SK-MEL-5 (cell line): Measurements from ENCODE around the gene NCEH1. TPM values are rescaled to one million over a fixed set of nuclear protein-coding genes. Genes with fewer than 3 reads are reported as not detected.
"Not testable (repeated sequence)": the region's sequence is repeated elsewhere in the genome, so short reads cannot be mapped to it uniquely, and the experiment has no call there.

Experiments used
- DNase-seq: peaks from one replicate; pipeline ENCODE4 v3.0.0-alpha.2; 2016; ENCODE audit warnings: low read depth, low spot score
- in situ Hi-C: cut with HindIII; loops from 2 replicates; pipeline ENCODE4 v1.10.0; 2016; ENCODE audit warnings: low sequenced_read_pairs, high pct_unique_total_duplicates, low pct_unique_long_range_greater_than_20kb
- total RNA-seq: library from RNA; depleted of rRNA; stranded (reverse); fragments of >200 nt; shearing (Covaris generic); gene quantifications from 2 replicates; pipeline ENCODE4 v1.2.3, GENCODE V29; 2014

The NCEH1 gene
- total RNA-seq, 1 experiment from 2014 or later, result 4.4 TPM

DNA sequence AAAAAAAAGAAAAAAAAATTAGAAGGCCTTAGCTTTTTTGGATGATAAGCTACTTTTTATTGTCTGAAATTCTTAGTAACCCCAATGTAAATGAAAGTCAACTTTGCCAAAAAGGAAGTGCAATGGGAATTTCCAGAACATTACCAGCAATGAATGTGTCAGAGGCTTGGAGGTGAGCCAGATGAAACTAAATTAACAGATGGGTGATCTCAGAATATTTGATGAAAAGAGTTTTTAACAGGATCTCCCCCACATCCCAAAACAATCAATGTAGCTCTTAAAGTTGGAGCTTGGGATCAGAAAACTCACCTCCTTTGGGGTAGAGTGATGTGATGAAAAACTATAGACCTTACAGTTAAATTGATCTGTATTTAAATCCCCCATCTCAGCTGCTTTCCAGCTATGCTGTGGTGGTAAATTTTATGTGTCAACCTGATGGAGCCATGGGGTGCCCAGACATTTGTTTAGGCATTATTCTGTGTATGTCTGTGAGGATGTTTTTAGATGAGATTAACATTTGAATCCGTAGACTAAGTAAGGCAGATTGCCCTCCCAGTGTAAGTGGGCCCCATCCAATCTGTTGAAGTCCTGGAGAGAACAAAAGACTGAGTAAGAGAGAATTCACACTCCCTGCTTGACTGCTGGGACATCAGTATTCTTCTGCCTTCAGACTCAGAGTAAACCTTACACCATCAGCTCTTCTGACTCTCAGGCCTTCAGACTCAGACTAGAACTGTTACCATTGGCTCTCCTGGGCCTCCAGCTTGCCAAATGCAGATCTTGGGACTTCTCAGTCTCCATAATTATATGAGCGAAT is 103.4 kb downstream of the NCEH1 start:
- DNase-seq, result no peak

DNA sequence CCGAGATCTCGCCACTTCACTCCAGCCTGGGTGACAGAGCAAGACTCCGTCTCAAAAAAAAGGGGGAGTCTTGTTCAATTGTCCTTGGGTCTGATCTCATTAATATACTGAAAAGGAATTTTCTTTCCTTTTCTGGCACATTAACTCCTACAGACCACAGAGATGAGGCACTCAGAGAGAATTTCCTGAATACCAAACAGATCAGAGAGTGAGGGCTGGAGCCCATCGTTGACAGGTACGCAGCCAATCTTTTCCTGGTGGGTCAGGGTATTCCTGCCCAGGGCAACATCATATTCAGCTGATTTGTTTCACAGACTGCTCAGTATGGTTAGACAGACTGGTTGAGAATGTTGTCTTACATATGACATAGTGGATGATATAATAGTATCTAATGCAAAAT is 104.8 kb downstream of the NCEH1 start:
- DNase-seq, result no peak
- in situ Hi-C loops, result no loop called here

More for the DNA sequence above, 103.4 kb downstream of the NCEH1 start:
- in situ Hi-C loops, result no loop called here

DNA sequence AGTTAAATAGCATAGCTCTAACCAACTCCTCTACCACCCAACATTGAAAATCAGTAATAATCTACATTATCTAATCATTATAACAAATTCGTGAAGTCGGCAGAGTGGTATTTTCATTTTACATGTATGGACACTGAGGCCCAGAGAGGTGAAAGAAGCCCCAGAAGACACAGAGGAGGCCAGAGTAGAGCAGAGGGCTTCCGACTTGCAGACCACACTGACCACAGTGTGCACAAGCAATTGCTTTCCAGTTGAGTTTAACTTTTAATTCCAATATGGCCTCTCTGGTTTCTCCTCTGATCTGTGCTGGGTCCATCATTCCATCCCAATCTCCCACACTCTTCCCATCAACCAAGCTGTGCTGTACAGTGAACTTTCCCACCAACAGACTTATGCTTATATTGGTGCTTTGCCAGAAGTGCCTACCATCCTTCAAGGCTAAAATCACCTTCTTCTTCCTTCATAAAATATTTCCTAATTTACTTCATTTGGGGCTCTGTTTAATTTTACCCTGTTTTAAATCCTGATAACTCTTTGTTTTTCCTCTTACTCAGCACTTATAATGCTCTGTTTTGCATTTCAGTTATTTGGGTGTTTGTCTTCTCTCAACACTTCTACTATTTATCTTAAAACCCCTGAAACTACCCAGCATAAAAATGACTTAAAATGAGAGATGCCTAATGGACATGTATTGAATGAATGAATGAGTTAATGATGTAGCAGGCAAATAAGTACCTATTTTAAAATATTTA is 105.8 kb downstream of the NCEH1 start:
- in situ Hi-C loops, result no loop called here
- no peak for DNase-seq

DNA sequence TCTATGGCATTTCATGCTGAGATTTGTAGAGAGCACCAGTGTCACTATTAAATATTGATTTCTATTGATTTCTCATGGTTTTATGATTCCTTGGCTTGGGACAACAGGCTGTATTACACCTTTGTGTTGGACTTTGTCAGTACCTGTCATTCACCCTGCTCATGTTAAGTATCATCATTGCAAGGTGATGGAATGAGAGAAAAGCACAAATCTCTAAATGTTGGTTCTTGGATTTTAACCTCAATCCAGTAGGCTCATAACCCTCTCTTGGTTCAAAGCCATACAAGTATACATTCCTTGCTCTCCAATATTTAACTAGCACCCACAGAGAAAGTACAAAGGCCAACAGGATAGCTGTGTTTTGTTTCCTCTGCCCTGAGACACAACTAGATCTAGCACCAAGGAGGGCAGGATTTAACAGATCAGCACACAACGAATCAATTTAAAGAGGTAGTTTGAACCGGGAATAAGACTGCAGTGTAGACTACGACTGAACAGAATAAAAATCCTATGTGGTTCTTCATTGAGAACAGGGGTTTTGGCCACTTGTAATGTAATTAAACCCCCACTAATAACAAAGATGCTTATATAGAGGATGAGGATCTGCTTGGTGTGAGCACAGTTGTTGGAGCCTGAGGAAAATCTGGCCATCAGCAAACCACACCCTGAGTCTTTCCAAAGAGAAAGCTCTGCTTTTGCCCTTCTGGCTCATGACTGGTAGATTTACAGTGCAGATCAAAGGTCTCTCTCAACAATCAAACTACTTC is 109.6 kb downstream of the NCEH1 start:
- in situ Hi-C loops, result no loop called here
- no peak for DNase-seq

DNA sequence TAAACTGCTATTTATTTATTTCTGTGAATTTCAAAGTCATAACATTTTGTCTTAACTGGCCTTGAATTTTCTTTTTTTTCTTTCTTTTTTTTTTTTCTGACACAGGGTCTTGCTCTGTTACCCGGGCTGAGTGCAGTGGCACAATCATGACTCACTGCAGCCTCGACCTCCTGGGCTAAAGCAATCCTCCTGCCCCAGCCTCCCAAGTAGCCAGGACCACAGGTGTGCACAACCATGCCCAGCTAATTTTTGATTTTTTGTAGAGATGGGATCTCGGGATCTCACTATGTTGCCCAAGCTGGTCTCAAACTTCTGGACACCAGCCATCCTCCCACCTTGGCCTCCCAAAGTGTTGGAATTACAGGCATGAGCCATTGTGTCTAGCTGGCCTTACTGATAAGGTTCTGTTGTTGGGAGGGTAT is 110.2 kb downstream of the NCEH1 start:
- in situ Hi-C loops, result no loop called here

DNA sequence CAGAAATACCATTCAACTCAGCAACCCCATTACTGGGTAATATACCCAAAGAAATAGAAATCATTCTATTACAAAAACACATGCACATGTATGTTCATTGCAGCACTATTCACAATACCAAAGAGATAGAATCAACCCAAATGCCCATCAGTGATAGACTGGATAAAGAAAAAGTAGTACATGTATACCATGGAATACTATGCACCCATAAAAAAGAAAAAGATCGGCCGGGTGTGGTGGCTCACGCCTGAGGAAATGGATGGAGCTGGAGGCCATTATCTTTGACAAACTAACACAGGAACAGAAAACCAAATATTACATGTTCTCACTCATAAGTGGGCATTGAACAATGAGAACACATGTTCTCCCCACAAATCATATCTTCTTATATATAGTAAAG is 112.0 kb downstream of the NCEH1 start:
- DNase-seq, result no peak
- in situ Hi-C loops, result no loop called here

More for the DNA sequence above, 110.2 kb downstream of the NCEH1 start:
- no peak for DNase-seq

DNA sequence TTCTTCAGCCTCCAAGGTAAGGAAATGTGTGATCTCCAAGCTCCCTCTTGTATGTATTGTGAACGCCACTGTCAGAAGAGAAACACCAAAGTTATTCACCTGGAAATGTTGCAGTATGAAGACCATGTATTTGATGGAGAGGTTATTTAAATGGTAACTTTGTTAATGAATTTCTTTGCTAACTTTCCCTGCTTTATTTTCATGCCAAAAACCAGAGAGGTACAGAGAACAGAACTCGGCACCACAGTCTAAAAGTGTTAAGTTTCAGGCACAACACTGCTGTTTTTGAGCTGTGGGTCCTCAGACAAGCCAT is 114.5 kb downstream of the NCEH1 start:
- no peak for DNase-seq
- in situ Hi-C loops, result no loop called here

DNA sequence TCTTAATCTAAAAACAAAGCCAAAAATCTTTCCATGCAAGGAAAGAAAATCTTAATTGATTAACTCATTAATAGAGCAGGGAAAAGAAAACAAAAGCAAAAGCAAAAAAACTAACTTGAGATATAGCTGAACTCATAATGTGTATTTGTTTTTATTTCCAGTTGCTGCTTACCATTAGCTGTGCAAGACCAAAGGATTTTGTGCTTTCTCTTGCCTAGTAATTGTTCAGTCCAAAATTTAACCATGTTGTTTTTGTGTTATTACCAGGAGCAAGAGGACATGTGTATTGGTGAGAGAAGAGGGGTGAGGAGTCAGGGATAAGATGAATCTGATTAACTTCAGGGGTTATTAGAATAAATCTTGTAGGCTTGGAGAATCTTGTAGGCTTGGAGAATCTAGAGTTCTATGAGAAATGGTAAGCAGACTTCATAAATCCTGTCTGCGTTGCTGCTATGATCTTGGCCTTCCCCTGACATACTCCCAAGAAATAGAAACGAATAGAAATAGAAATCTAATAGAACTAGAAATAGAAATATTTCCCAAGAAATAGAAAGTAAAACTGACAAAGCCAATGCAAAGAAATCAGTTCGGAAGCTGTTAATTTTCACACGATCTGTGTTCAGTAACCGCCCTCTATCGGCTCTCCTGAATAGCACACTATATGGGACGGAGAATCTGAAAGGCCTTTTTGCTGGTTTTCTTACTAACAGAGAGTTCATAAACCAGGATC is 115.0 kb downstream of the NCEH1 start:
- in situ Hi-C loops, result no loop called here

DNA sequence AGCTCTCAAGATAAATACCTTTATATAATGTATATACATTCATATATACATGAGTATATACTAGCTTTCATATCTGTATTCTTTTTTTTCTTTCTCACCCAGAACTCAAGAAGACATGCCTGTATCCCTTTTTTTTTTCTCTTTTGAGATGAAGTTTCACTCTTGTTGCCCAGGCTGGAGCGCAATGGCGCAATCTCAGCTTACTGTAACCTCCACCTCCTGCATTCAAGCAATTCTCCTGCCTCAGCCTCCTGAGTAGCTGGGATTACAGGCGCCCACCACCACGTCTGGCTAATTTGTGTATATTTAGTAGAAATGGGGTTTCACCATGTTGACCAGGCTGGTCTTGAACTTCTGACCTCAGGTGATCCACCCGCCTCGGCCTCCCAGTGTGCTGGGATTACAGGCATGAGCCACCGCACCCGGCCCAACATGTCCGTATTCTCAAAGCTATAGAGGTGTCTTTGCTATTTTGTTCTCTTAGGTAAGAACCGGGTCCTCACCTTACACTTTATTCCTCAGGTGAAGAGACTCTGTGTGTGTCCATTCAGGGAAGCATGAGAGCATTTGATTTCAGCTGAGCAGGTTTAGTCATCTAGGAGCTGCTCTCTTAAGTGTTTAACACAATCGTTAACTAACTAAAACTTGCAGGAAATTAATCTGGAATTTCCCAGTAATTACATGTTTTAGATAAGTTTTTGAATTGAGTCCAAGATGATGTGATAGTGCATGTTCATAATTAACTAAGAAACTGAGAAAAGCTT is 115.8 kb downstream of the NCEH1 start:
- in situ Hi-C loops, DNase-seq: not testable (repeated sequence)

More for the DNA sequence above, 115.0 kb downstream of the NCEH1 start:
- DNase-seq, result peak; percentile 83

DNA sequence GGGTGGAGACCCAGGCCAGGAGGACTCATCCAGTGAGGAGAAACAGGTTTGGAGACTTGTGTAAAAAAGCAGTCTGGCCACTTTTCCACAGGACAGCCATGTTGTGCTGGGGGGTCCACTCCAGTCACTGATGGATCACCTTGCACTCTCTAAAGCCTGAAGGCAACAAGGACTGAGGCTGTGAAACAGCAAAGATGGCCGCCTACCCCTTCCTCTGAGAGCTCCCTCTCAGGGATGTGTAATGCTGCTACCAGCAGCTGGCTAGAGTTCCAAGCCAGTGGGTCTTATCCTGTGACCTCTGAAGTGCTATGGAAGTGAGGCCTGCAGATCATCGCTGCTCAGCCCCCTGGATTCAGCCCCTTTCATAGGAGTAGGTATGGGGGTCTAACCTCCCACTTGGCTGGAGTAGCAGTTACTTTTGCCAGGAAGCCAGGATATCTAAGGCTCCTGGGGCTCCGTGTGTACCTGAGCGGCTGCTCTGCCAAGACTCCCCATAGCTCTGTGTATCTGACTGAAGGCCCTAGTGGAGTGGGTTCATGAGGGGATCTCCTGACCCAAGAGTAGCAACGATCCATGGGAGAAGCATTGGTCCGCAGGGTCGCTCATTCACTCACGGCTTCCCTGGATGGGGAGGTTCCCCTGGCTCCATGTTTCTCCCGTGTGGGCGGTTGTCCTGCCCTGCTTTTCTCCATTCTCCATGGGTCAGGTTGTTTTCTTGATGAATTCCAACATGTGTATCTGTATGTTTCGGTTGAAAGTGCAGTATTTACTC is 117.8 kb downstream of the NCEH1 start:
- no peak for DNase-seq
- in situ Hi-C loops, result no loop called here

DNA sequence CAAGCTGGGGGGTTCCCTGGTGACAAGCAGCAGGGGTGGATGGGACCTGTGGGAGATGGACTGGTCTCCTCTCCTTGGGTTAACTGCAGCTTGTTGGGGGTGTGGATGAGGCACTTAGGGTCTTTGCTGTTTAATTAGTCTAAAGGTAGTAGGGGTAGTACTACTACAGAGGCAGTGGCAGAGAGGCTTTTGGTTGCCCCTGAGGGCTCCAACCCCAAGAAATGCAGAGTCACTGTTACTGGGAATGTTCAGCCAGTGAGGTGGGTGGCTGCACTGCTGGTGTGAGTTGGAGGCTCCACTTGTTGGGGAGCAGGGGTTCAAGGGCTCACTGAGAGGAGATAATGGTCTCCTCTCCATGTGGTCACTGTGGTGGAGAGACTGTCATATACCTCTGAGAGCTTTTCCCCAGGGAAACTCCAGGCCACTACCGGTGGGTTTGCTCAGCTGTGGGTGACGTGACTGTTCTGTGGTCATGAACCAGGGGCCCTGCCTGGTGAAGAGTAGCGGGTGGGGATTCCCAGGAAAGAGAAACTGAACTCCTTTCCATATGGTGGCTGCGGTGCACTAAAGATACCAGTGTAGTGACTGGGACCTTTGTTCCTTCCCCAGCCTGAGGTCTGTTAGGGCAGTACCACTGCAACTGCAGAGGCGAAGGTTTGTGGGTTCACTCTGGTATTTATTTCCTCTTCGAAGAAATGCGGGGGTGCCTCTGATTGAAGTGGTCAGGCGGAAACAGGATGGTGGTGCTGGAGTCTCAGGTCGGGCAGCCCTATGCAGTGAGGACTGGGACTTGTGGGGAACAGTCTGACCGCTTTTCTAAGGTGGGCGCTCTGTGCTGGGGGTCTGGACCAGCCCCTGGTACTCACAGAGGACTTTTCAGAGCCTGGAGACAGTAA is 118.7 kb downstream of the NCEH1 start:
- no peak for DNase-seq
- in situ Hi-C loops, result no loop called here

DNA sequence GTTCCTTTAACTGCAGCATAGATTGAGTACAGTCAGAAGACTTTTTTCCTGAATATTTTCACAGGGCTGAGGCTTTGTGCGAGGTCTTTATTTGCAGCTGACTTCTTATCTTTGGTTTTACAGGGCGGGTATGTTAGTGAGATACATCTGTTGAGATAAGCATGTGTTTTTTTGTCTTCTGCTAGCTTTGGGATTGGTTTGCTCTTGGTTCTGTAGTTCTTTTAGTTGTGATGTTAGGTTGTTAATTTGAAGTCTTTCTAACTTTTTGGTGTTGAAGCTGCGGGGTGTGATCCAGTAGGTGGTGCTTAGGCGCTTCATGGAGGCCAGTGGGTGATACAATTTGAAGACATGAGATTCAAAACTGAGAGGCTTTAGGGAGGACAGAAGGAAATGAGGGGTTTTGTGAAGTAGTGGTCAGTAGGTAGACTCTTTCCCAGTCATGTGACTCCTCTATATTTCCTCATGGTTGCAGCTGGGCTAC is 119.7 kb downstream of the NCEH1 start:
- in situ Hi-C loops, result no loop called here
- DNase-seq, result no peak

DNA sequence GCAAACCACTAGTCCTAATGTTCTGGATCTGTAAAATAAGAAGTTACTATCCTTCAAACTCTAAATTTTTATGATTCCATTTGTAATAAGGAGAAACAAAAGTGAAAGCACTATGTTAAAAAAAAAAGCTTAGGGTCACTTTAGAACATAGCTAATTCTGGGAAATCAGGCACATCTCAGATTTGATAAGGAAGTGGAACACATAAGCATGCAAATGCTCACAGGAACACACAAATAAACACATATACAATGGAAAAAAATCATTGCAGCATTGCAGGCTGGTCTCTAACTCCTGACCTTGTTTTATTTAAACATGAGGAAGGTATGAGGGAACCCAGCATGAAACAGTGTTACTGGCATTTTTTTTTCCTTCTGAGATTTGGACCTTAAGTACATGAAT is 124.4 kb downstream of the NCEH1 start:
- in situ Hi-C loops, result no loop called here
- DNase-seq, result no peak

DNA sequence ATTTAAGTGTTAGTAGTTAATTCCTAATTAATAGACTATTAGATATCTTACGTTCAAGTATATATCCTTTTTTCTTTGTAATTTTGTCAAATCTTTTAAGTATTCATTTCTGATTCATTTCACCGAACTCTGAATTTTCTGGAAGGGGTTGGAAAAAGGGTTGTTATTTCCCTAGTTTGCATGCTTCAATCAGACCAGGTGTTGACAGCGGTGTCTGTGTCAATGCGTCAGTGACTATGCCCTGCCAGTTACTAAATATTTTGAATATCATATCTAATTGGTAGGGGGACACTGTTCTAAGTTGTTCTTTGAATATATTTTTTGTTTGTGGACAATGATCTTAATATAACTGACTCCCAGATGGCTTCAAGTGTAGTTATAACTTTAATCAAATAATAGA is 124.9 kb downstream of the NCEH1 start:
- no peak for DNase-seq
- in situ Hi-C loops, result no loop called here

DNA sequence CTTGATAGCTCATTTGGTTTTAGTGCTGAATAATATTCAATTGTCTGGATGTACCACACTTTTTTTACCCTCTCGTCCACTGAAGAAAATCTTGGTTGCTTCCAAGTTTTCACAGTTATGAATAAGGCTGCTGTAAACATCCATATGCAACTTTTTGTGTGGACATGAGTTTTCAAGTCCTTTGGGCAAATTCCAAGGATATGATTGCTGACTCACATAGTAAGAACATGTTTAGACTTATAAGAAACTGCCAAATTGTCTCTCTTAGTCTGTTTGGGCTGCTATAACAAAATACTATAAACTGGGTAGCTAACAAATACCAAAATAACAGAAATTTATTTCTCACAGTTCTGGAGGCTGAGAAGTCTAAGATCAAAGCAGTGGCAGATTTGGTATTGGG is 128.2 kb downstream of the NCEH1 start:
- DNase-seq, result no peak
- in situ Hi-C loops, result no loop called here
